ENCODE results near the gene TLE3.

DNA sequence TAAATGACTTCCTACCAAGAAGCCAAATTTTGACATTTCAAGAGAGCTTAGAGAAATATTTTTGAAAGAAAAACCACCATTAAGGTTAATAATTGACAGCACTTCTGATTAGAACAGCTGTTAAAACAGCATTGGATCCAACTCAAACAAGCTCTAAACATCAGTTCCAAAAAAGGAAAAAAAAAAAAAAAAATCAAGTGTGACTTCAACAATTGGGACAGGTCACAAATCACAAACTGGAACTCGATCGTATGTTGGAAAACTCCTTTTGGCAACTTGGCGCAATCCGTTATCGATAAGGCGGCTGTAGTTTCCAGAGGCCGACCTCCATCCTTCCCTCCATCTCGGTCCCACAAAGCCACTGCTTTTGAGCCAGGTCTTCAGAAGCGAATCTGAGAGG, 17.8 kb downstream of the TLE3 start:
- TF ChIP-seq ZNF274 (IDR thresholded peaks at IDR 0.05; ENCODE audit: low read depth, low read length): no peak
- TF ChIP-seq SUZ12 (IDR thresholded peaks at IDR 0.05; ENCODE audit: extremely low read depth, insufficient read depth, insufficient read length): no peak
